Esophagus squamous epithelium (tissue), 5 donors: Measurements from ENCODE around the gene CD99L2. TPM values are rescaled to one million over a fixed set of nuclear protein-coding genes. Genes with fewer than 3 reads are reported as not detected.
"Not testable (repeated sequence)": the region's sequence is repeated elsewhere in the genome, so short reads cannot be mapped to it uniquely, and the experiment has no call there.

ENCODE experiments used
- DNase-seq: peaks from one replicate; lab custom pipeline; 2025; lab: John Stamatoyannopoulos, UW
- H3K27ac ChIP-seq, 4 donors: fragments of 200-600 bp; sonication (generic); one replicate each; pipeline ENCODE4 v1.5.1; 2016 to 2019; ENCODE audit warnings: mild to moderate bottlenecking in 1 of 4
- H3K27me3 ChIP-seq, 4 donors: fragments of 200-600 bp; sonication (generic); 1 replicate in 3 of 4; 2 replicates in 1 of 4; pipeline versions ENCODE4 v1.5.1 to v1.6.0; 2017 to 2021; ENCODE audit warnings: antibody characterized with exemption in 1 of 4
- H3K36me3 ChIP-seq, 3 donors: fragments of 200-600 bp; sonication (generic); one replicate each; pipeline ENCODE4 v1.5.1; 2016 to 2019
- H3K4me1 ChIP-seq, 3 donors: fragments of 200-600 bp; sonication (generic); one replicate each; pipeline ENCODE4 v1.5.1; 2017 to 2019
- H3K4me3 ChIP-seq, 4 donors: fragments of 200-600 bp; sonication (generic); 1 replicate in 3 of 4; 2 replicates in 1 of 4; pipeline ENCODE4 v1.5.1; 2016 to 2019; ENCODE audit warnings: mild to moderate bottlenecking in 2 of 4, moderate library complexity in 1 of 4
- H3K9me3 ChIP-seq, 3 donors: fragments of 200-600 bp; sonication (generic); one replicate each; pipeline ENCODE4 v1.5.1; 2016 to 2019
- CTCF ChIP-seq, 6 experiments: fragments of 450-650 bp in 4 of 6; fragments of 200-600 bp in 2 of 6; sonication (generic) in 2 of 6; IDR thresholded peaks; one replicate each; pipeline ENCODE4 v1.5.1; 2016 to 2019; ENCODE audit warnings: antibody characterized with exemption in 6 of 6, mild to moderate bottlenecking in 4 of 6, moderate library complexity in 4 of 6
- POLR2A ChIP-seq, 4 donors: fragments of 450-650 bp; IDR thresholded peaks; one replicate each; pipeline ENCODE4 v1.6.1; 2017; ENCODE audit warnings: antibody characterized with exemption in 4 of 4, mild to moderate bottlenecking in 4 of 4, moderate library complexity in 3 of 4
- WGBS, 2 donors: methylation state at CpG; one replicate each; pipeline ENCODE4 v1.1.5; 2018; 5-methylcytosine and 5-hydroxymethylcytosine counted together
- intact Hi-C: fragments of 100-400 bp; cut with DNase I; formaldehyde crosslinking; loops from one replicate; pipeline ENCODE4 v1.15.0; 2022
- total RNA-seq, 4 donors: library from RNA; depleted of rRNA; stranded (reverse); fragments of >200 nt; gene quantifications; one replicate each; pipeline ENCODE4 v1.1.0, GENCODE V29; 2016
- donor health status: DM: yes; HTN: yes; CAD: no.

Gene CD99L2
- total RNA-seq, 4 donors from 2014 or later: 3.8 to 21.9 (median 7.7) TPM

GRCh38 chrX:150833454-150834056 is 64.9 kb downstream of the CD99L2 start:
- no peak for DNase-seq
- Histone ChIP-seq H3K9me3 (no peaks in the 10 kb centered on the region), H3K4me1 (no peaks in the 10 kb centered on the region), H3K27me3 (no peaks in the 10 kb centered on the region), H3K27ac (no peak overlapping the region), H3K4me3 (no peak overlapping the region), H3K36me3 (peaks cover 0 to 5% (median 0%) of the 10 kb centered on the region in 3 donors)
- no peak for TF ChIP-seq CTCF (IDR thresholded peaks at IDR 0.05)
- 27 to 30% methylated on average over 1 of the region's 1 CpG for WGBS, 2 donors
- intact Hi-C loops: no loop called here

GRCh38 chrX:150831863-150832262 is 66.6 kb downstream of the CD99L2 start:
- Histone ChIP-seq H3K4me3 (no peak overlapping the region), H3K27ac (no peak overlapping the region), H3K36me3 (peaks cover 0 to 17% (median 0%) of the 10 kb centered on the region in 3 donors), H3K27me3 (no peaks in the 10 kb centered on the region), H3K4me1 (no peaks in the 10 kb centered on the region), H3K9me3 (no peaks in the 10 kb centered on the region)
- WGBS, 2 donors: 44 to 86% methylated on average over 1 of the region's 1 CpG
- TF ChIP-seq CTCF (IDR thresholded peaks at IDR 0.05): no peak
- TF ChIP-seq POLR2A (IDR thresholded peaks at IDR 0.05): no peak
- intact Hi-C loops: no loop called here
- DNase-seq: no peak

GRCh38 chrX:150828785-150829184 is 69.7 kb downstream of the CD99L2 start:
- peaks cover 0 to 17% (median 0%) of the 10 kb centered on the region in 3 donors for H3K36me3 ChIP-seq
- no peaks in the 10 kb centered on the region for H3K27me3 ChIP-seq
- no peaks in the 10 kb centered on the region for H3K9me3 ChIP-seq
- no peak overlapping the region for H3K27ac ChIP-seq
- WGBS, 2 donors: 64 to 81% methylated on average over 5 of the region's 5 CpGs
- intact Hi-C loops: no loop called here
- no peak for DNase-seq
- no peaks in the 10 kb centered on the region for H3K4me1 ChIP-seq
- H3K4me3 ChIP-seq: no peak overlapping the region
- TF ChIP-seq POLR2A (IDR thresholded peaks at IDR 0.05) (no peak), CTCF (IDR thresholded peaks at IDR 0.05) (no peak)

- H3K27me3 ChIP-seq, H3K9me3 ChIP-seq, H3K4me1 ChIP-seq, DNase-seq, H3K27ac ChIP-seq, H3K4me3 ChIP-seq, intact Hi-C loops: not testable (repeated sequence)
- peaks cover 0 to 17% (median 0%) of the 10 kb centered on the region in 3 donors for H3K36me3 ChIP-seq
These were observed 74.1 kb downstream of the CD99L2 start for GRCh38 chrX:150824352-150824751.

GRCh38 chrX:150823826-150824225 is 74.6 kb downstream of the CD99L2 start:
- H3K27me3 ChIP-seq, H3K9me3 ChIP-seq, H3K4me3 ChIP-seq, DNase-seq, intact Hi-C loops, H3K27ac ChIP-seq, H3K4me1 ChIP-seq: not testable (repeated sequence)
- H3K36me3 ChIP-seq: peaks cover 0 to 15% (median 0%) of the 10 kb centered on the region in 3 donors
- WGBS, 2 donors: 78% methylated on average over 1 of the region's 1 CpG; no CpG with 5 or more reads in 1 of the 2 donors

- H3K4me1 ChIP-seq: no peaks in the 10 kb centered on the region
- WGBS, 2 donors: 76 to 95% methylated on average over 2 of the region's 2 CpGs
- H3K9me3 ChIP-seq: peaks cover 0 to 4% (median 0%) of the 10 kb centered on the region in 3 donors
- intact Hi-C loops: no loop called here
- H3K36me3 ChIP-seq: no peaks in the 10 kb centered on the region
- H3K4me3 ChIP-seq: no peak overlapping the region
- H3K27me3 ChIP-seq: no peaks in the 10 kb centered on the region
- DNase-seq: no peak
- no peak for TF ChIP-seq CTCF (IDR thresholded peaks at IDR 0.05)
- no peak for TF ChIP-seq POLR2A (IDR thresholded peaks at IDR 0.05)
- H3K27ac ChIP-seq: no peak overlapping the region
These were observed 76.5 kb downstream of the CD99L2 start for GRCh38 chrX:150821971-150822370.
